Keratinocyte (primary cell): ENCODE results near the gene CDKAL1. TPM values are rescaled to one million over a fixed set of nuclear protein-coding genes. Genes with fewer than 3 reads are reported as not detected.

Experiments
- DNase-seq: peaks from one replicate; pipeline ENCODE4 v3.0.0-alpha.2; 2011; ENCODE audit warnings: low read depth, missing footprints, low spot score
- FAIRE-seq: peaks from 2 replicates; lab custom pipeline; 2011; peaks lifted over from hg19 to GRCh38; lab: Jason Lieb, UNC
- H2AFZ ChIP-seq: 2 replicates; pipeline ENCODE4 v1.6.0; 2012; ENCODE audit warnings: low read length, control low read depth, inconsistent platforms; ENCODE audit not compliant: control insufficient read depth
- H3K27ac ChIP-seq: 2 replicates; pipeline ENCODE4 v1.5.1; 2011; ENCODE audit warnings: low read length; ENCODE audit not compliant: control insufficient read depth, insufficient read depth
- H3K27me3 ChIP-seq: 3 replicates; pipeline ENCODE4 v1.6.0; 2011; ENCODE audit warnings: low read length; ENCODE audit not compliant: control insufficient read depth, insufficient read depth; ENCODE audit errors: extremely low read depth
- H3K36me3 ChIP-seq, 2 experiments: 2 replicates in 1 of 2; 3 replicates in 1 of 2; pipeline ENCODE4 v1.5.1; 2011; ENCODE audit warnings: low read length in 2 of 2, mild to moderate bottlenecking in 1 of 2; ENCODE audit not compliant: control insufficient read depth in 2 of 2, insufficient read depth in 2 of 2; ENCODE audit errors: extremely low read depth in 1 of 2
- H3K4me1 ChIP-seq: 3 replicates; pipeline ENCODE4 v1.5.1; 2011; ENCODE audit warnings: low read length; ENCODE audit not compliant: control insufficient read depth, insufficient read depth; ENCODE audit errors: extremely low read depth
- H3K4me2 ChIP-seq: 3 replicates; pipeline ENCODE4 v1.6.0; 2011; ENCODE audit warnings: low read depth, low read length; ENCODE audit not compliant: control insufficient read depth, insufficient read depth; ENCODE audit errors: extremely low read depth
- H3K4me3 ChIP-seq, 3 experiments: fragments of 200-600 bp in 1 of 3; sonication (generic) in 1 of 3; 2 replicates in 2 of 3; 3 replicates in 1 of 3; pipeline ENCODE4 v1.5.1; 2011 to 2016; ENCODE audit warnings: low read length in 3 of 3, mild to moderate bottlenecking in 3 of 3, control low read depth in 2 of 3, inconsistent platforms in 1 of 3, low read depth in 1 of 3, mixed read lengths in 1 of 3, mixed run types in 1 of 3, moderate library complexity in 1 of 3; ENCODE audit not compliant: control insufficient read depth in 2 of 3, insufficient read depth in 2 of 3; ENCODE audit errors: extremely low read depth in 1 of 3
- H3K79me2 ChIP-seq: 2 replicates; pipeline ENCODE4 v1.6.0; 2012; ENCODE audit warnings: low read length; ENCODE audit not compliant: control insufficient read depth, insufficient read depth
- H3K9ac ChIP-seq: 3 replicates; pipeline ENCODE4 v1.6.0; 2011; ENCODE audit warnings: low read length; ENCODE audit not compliant: control insufficient read depth, insufficient read depth; ENCODE audit errors: extremely low read depth
- H3K9me1 ChIP-seq: 3 replicates; pipeline ENCODE4 v1.6.0; 2011; ENCODE audit warnings: low read length; ENCODE audit not compliant: control insufficient read depth, insufficient read depth; ENCODE audit errors: extremely low read depth
- H3K9me3 ChIP-seq: 2 replicates; pipeline ENCODE4 v1.5.1; 2012; ENCODE audit warnings: low read depth, low read length; ENCODE audit not compliant: control insufficient read depth
- H4K20me1 ChIP-seq: 3 replicates; pipeline ENCODE4 v1.6.0; 2011; ENCODE audit warnings: low read length; ENCODE audit not compliant: control insufficient read depth, insufficient read depth; ENCODE audit errors: extremely low read depth
- EZH2 ChIP-seq: IDR thresholded peaks from one replicate; pipeline ENCODE4 v1.6.1; 2012; ENCODE audit warnings: inconsistent platforms, mild to moderate bottlenecking, low read length, moderate library complexity
- dilution Hi-C: fragments of 300-500 bp; cut with MboI; formaldehyde crosslinking; loops from one replicate; pipeline ENCODE4 v1.7.0; 2020; ENCODE audit warnings: low sequenced_read_pairs; ENCODE audit not compliant: extremely low pct_ligation_motif_present
- polyA plus RNA-seq, 5 experiments: library from polyadenylated mRNA; depleted of rRNA in 3 of 5; stranded (reverse) in 3 of 5; stranded (forward) in 1 of 5; unstranded in 1 of 5; fragments of >200 nt; gene quantifications; 1 replicate in 1 of 5; 2 replicates in 3 of 5; 3 replicates in 1 of 5; pipeline versions ENCODE4 v1.2.1 to v1.2.3, GENCODE V29; 2011 to 2012; ENCODE audit warnings: missing spikeins in 2 of 5, low read depth in 1 of 5, low replicate concordance in 1 of 5
- small RNA-seq, 3 experiments: library from RNA; depleted of rRNA; stranded (forward); fragments of <200 nt; gene quantifications; one replicate each; pipeline ENCODE3, GENCODE V24; 2012; ENCODE audit warnings: low read depth in 3 of 3, low replicate concordance in 1 of 3; ENCODE audit not compliant: insufficient read length in 3 of 3
- TF ChIP-seq, protein P1 (sequence below), 3 experiments: IDR thresholded peaks in 1 of 3; conservative IDR thresholded peaks in 1 of 3; optimal IDR thresholded peaks in 1 of 3; 2 replicates in 2 of 3; 3 replicates in 1 of 3; pipeline versions ENCODE3 to v1.5.1; 2011; ENCODE audit warnings: low read length in 3 of 3, mild to moderate bottlenecking in 3 of 3, moderate library complexity in 2 of 3, control low read depth in 1 of 3, inconsistent platforms in 1 of 3; ENCODE audit not compliant: insufficient read depth in 2 of 3; ENCODE audit errors: extremely low read depth in 1 of 3

Gene CDKAL1
- polyA plus RNA-seq, 1 donor (not counting 4 experiments of a cell fraction or from before 2014, with no cell fraction given): 5.6 TPM

DNA sequence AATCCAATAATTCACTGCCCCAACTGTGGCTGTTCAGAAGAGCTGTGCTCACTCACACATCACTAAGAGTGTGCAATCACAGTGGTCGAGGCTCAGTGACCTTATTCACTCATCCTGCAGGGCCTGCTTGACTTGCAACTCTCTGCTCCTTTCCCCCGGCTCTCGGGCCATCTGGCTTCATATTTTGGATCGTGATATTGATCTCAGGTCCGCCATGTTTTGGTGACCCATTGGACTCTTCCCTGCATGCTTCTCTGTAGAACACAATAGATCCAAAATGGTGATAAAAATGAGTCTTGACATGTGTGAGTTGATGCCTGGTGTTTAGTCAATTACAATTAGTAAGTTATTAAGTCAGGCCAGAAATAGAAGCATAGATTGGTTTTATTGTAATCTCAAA, 745.4 kb downstream of the CDKAL1 start:
- DNase-seq: no peak
- H3K4me1 ChIP-seq: peaks cover 11% of the 10 kb centered on the region
- H3K36me3 ChIP-seq: no peaks in the 10 kb centered on the region
- H4K20me1 ChIP-seq: no peaks in the 10 kb centered on the region
- H3K4me2 ChIP-seq: no peak overlapping the region
- no peak overlapping the region for H3K9ac ChIP-seq
- H3K9me3 ChIP-seq: no peaks in the 10 kb centered on the region
- H2AFZ ChIP-seq: no peak overlapping the region
- H3K27ac ChIP-seq: no peak overlapping the region
- no peak for TF ChIP-seq EZH2
- TF ChIP-seq, protein P1, sequence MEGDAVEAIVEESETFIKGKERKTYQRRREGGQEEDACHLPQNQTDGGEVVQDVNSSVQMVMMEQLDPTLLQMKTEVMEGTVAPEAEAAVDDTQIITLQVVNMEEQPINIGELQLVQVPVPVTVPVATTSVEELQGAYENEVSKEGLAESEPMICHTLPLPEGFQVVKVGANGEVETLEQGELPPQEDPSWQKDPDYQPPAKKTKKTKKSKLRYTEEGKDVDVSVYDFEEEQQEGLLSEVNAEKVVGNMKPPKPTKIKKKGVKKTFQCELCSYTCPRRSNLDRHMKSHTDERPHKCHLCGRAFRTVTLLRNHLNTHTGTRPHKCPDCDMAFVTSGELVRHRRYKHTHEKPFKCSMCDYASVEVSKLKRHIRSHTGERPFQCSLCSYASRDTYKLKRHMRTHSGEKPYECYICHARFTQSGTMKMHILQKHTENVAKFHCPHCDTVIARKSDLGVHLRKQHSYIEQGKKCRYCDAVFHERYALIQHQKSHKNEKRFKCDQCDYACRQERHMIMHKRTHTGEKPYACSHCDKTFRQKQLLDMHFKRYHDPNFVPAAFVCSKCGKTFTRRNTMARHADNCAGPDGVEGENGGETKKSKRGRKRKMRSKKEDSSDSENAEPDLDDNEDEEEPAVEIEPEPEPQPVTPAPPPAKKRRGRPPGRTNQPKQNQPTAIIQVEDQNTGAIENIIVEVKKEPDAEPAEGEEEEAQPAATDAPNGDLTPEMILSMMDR (optimal IDR thresholded peaks at IDR 0.05 in 1 of 3, IDR thresholded peaks at IDR 0.05 in 1 of 3, conservative IDR thresholded peaks at IDR 0.05 in 1 of 3; ENCODE audit: extremely low read depth in 1 of 3, insufficient read depth in 2 of 3, low read length in 3 of 3): no peak
- H3K79me2 ChIP-seq: no peaks in the 10 kb centered on the region
- H3K4me3 ChIP-seq: no peak overlapping the region
- H3K27me3 ChIP-seq: no peaks in the 10 kb centered on the region
- no peaks in the 10 kb centered on the region for H3K9me1 ChIP-seq
- no peak for FAIRE-seq
- dilution Hi-C loops: no loop called here

DNA sequence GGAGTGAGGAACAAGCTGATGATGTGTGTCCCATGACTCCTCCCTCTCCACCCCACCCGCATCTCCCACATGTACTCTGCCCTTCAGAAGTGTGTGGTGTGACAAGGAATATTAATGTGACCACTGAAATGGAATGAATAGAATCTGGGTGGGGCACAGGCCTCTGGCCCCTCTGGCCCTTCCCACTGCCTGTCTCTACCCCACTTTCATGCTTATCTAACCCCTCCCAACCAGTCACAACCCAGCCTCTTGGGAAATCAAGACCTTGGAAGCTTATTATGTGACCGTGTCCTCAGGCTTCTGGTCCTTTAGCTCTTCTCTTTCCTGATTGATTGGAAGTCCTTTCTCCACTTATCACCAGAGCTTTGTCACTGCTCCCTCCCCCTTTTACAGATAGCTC, 747.1 kb downstream of the CDKAL1 start:
- Histone ChIP-seq H3K4me1 (peaks cover 11% of the 10 kb centered on the region), H3K4me2 (no peak overlapping the region), H3K36me3 (no peaks in the 10 kb centered on the region), H3K9ac (no peak overlapping the region), H2AFZ (no peak overlapping the region), H4K20me1 (no peaks in the 10 kb centered on the region), H3K27me3 (no peaks in the 10 kb centered on the region), H3K9me1 (no peaks in the 10 kb centered on the region), H3K9me3 (no peaks in the 10 kb centered on the region), H3K4me3 (no peak overlapping the region), H3K79me2 (no peaks in the 10 kb centered on the region), H3K27ac (no peak overlapping the region)
- dilution Hi-C loops: no loop called here
- no peak for TF ChIP-seq EZH2
- TF ChIP-seq, protein P1 (optimal IDR thresholded peaks at IDR 0.05 in 1 of 3, IDR thresholded peaks at IDR 0.05 in 1 of 3, conservative IDR thresholded peaks at IDR 0.05 in 1 of 3; ENCODE audit: extremely low read depth in 1 of 3, insufficient read depth in 2 of 3, low read length in 3 of 3): no peak
- FAIRE-seq (no peak), DNase-seq (no peak)

Small RNA genes within 50 kb of the gene (small RNA-seq; reads per million reads assigned to genes)
- gene RF00019 (0 reads per million in 3 experiments), gene RNU6-150P (0 reads per million in 3 experiments)

Other genes starting within 250 kb of the CDKAL1 start
- gene E2F3, start 132.6 kb upstream of the CDKAL1 start, polyA plus RNA-seq: 9.1 to 14.6 TPM (median 14.6 TPM) in 3 replicates